NCI-H146 (cell line): Measurements from ENCODE around the gene ZNF549.
A peak's percentile ranks its signal among the peaks of the same experiment; 100 is the strongest.
"Not testable (repeated sequence)": the region's sequence is repeated elsewhere in the genome, so short reads cannot be mapped to it uniquely, and the experiment has no call there.

ENCODE experiments used
- DNase-seq: peaks from one replicate; lab custom pipeline; 2025; lab: John Stamatoyannopoulos, UW

ZNF549 gene

DNA sequence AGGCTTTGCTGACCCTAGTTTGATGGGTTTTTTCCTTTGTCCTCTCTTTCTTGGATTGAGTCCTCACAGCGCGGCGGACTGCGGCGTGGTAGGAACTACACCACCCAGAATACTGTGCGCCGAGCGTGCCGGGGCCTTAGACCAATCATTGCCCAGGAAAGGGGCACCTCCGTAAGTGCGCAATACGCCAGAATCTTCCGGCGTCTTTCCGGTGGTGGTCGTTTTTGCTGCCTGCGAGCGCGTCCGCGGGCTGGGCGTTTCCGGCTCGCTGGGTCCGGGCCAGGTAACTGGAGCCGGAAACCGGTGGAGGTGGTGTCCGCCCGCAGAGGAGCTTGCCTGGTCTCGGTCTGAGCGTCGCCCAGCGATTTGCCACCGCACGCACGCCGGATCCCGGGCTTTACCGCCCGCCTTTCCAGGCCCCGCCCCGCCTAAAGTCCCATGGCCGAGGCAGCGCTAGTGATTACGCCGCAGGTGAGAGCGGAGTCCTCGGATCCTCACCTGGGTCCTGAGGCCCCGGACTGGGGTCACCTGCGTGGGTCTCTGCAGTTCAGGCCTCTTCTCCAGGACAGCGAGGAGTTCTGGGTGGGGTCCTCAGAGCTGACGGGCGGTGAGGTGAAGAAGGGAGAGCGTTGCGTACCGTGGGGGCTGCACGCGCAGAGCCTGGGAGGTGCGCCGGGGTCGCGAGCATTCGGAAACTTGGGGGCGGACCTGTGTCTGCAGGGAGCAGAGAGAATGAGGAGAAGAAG, at the start of gene ZNF549:
ZNF549 (plus strand) TSS at position 221 of the 746 bp plus-strand sequence; CDS start at position 439, 218 bp downstream.
- DNase-seq: peak; percentile 94

DNA sequence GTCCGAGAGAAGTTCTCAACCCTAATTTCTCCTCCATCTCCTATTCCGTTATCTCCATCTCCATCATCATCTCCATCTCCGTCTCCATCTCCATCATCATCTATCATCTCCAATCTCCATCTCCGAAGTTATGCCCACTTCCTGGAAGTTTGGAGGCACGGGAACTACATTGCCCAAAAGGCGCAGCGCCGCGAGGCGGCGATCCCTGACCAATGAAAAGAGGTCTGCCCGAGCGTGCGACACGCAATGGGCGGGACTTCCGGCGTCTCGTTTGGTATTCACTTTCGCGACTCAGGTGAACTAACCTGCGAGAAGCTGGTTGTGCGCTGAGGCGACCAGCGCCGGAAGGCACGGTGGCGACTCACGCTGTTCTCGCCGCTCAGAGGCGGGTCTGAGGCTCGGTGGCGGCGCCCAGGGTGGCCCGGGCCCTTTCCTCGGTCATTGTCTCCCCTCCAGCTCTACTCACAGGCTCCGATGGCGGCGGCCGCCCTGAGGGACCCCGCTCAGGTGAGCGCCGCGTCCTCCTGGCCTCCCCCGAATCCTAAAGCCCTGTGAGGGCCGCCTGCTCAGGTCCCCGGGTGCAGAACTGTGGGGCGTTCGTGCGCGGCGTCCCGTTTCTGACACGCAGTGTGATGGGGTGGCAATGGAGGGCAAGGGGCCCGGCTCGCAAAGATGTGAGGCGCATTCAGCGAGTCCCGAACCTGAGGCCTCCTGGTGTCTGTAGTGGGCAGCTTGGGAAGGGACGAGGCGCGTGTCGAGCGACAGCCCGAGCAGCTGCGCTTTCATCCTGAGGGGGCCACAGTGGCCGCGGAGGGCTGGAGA, 39.5 kb upstream of the ZNF549 start, which contains the start of gene ZNF419:
ZNF419 (plus strand) TSS at position 274 of the 822 bp plus-strand sequence; CDS start at position 475, 201 bp downstream.
- DNase-seq: peak; percentile 96

DNA sequence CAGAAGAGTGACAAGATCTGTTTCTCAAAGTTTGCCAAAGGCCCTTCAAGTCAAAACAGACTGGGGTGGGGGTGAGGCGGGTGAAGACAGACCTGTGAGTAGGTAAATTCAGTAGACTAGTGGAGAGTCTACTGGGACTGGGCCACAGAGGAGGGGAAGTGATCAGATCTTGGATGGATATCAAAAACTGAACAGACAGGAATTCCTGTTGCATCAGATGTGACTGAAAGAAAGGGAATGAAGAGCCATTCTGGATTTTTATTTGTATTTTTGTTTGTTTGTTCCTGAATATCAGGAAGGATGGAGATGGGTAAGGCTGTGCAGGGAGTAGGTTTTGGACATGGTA, 38.9 kb upstream of the ZNF549 start:
- not testable (repeated sequence) for DNase-seq

DNA sequence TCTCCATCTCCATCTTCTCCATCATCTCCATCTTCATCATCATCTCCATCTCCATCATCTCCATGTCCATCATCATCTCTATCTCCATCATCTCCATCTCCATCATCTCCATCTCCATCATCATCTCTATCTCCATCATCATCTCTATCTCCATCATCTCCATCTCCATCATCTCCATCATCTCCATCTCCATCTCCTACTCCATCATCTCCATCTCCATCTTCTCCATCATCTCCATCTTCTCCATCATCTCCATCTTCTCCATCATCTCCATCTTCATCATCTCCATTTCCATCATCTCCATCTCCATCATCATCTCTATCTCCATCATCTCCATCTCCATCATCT, 27.9 kb upstream of the ZNF549 start:
- not testable (repeated sequence) for DNase-seq

DNA sequence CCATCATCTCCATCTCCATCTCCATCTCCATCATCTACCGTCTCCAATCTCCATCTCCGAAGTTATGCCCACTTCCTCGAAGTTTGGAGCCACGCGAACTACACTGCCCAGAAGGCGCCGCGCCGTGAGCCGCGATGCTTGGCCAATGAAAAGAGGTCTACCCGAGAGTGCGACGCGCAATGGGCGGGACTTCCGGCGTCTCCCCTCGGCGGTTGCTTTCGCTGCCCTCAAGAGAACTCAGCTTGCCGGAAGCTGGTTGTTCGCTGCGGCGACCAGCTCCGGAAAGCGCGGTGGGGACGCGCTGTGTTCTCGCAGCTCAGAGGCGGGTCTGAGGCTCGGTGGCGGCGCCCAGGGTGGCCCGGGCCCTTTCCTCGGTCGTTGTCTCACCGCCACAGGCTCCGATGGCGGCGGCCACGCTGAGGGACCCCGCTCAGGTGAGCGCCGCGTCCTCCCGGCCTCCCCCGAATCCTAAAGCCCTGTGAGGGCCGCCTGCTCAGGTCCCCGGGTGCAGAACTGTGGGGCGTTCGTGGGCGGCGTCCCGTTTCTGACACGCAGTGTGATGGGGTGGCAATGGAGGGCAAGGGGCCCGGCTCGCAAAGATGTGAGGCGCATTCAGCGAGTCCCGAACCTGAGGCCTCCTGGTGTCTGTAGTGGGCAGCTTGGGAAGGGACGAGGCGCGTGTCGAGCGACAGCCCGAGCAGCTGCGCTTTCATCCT, 27.3 kb upstream of the ZNF549 start, which contains the start of gene ZNF773:
ZNF773 (plus strand) TSS at position 259 of the 716 bp plus-strand sequence; CDS start at position 402, 143 bp downstream.
- peak; percentile 95 for DNase-seq

DNA sequence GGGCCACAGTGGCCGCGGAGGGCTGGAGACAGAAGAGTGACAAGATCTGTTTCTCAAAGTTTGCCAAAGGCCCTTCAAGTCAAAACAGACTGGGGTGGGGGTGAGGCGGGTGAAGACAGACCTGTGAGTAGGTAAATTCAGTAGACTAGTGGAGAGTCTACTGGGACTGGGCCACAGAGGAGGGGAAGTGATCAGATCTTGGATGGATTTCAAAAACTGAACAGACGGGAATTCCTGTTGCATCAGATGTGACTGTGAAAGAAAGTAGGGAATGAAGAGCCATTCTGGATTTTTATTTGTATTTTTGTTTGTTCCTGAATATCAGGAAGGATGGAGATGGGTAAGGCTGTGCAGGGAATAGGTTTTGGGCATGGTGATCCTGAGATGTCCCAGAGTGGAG, 26.8 kb upstream of the ZNF549 start:
- DNase-seq: not testable (repeated sequence)

DNA sequence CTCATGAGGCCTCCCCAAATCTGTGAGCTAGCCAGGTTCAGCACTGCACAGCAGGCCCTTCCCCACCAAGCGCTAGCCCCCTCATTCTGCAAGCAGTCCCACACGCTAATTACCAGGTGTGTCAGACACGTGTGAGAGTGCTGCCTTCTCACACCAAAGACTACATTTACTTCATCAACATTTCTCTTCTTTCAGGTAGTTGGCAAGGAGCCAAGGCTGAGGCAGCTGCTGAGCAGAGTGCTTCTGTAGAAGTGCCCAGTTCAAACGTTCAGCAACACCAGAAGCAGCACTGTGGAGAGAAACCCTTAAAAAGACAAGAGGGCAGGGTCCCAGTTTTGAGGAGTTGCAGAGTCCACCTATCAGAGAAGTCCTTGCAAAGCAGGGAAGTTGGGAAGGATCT, 21.0 kb upstream of the ZNF549 start:
- DNase-seq: no peak

DNA sequence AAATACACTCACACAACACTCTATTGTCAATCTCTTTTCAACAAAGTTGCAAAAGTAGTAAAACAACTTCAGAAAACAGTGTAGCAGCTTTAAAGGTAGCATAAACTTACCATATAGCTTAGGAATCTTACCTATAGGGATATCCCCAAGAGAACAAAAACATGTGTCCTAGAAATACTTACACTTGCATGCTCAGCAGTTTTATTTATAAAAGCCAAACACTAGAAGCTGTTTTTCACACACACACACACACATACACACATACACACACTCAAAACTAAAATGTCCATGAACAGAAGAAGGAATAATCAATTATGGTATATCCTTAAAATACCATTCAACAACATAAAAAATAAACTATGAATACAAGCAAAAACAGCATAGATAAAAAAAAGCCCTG, 15.7 kb upstream of the ZNF549 start:
- no peak for DNase-seq

DNA sequence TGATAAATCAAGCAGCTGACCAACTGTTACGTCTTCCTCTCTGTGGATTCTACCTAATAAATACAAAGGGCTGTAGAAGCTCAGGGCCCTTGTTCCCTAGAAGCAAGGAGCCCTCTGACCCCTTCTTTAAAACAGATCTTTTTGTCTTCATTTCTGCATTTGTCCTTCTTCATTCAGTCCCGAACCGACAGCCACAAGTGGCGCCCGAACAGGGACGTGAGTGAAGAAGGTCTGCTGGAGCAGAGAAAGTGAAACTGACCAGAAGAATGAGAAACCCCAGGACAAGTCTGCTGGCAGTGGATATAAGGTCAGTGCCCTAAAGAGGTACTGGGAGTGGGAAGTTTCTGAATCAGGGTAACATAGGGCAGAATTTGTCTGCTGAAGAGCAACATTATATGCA, 14.3 kb upstream of the ZNF549 start:
- no peak for DNase-seq

DNA sequence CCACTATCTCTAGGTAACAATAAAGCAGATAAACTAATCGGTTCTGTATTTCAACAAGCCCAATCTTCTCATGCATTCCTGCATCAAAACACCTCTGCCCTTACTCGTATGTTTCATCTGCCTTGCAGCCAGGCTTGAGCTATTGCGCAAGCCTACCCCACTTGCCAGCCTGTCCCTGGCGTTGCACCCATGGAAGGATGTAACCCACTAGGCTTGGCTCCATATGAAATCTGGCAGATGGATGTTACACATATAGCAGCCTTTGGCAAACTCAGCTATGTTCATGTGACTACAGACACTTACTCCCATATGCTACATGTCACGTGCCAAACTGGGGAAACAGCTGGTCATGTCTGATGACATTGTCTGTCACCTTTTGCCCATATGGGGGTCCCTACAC, 11.9 kb upstream of the ZNF549 start:
- no peak for DNase-seq

DNA sequence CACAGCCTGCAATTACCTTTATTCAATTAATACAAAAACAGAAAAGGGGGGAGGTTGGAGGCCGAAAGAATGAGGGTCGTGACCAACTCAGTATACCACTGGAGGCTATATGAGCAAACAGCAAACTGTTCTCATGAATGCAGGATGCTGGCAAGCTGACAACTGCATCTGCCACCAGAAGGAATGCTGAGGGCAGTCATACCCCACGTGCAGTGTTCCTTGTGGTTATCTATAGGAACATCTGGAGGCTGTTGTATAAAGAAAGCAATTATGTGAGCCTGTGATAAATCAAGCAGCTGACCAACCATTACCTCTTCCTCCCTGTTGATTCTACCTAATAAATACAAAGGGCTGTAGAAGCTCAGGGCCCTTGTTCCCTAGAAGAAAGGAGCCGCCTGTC, 9.1 kb upstream of the ZNF549 start:
- DNase-seq: not testable (repeated sequence)

DNA sequence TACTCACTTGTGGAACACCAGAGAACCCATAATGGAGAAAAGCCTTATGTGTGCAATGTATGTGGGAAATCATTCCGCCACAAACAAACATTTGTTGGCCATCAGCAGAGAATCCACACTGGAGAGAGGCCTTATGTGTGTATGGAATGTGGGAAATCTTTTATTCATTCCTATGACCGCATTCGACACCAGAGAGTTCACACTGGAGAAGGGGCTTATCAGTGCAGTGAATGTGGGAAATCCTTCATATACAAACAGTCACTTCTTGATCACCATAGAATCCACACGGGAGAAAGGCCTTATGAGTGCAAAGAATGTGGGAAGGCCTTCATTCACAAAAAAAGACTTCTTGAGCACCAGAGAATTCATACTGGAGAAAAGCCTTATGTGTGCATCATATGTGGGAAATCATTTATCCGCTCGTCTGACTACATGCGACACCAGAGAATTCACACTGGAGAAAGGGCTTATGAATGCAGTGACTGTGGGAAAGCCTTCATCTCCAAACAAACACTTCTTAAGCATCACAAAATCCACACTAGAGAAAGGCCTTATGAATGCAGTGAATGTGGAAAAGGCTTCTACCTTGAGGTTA, 10.9 kb downstream of the ZNF549 start:
- no peak for DNase-seq

DNA sequence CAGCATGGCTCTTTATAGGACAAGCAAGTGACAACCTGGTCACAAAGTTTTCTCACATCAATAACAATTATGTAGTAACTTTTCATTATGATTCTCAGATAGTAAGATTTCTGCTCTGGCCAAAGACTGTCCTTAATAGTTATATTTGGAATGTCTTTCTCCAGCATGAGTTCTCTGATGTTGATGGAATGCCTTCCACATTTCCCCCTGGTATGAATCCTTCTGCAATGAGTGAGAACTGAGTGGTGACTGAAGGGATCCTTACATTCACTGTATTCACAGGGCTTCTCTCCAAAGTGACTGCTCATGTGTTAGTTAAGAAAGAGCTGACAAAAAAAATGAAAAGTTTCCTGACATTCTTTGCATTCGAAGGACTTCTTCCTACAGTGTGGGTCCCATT, 19.4 kb downstream of the ZNF549 start:
- no peak for DNase-seq

DNA sequence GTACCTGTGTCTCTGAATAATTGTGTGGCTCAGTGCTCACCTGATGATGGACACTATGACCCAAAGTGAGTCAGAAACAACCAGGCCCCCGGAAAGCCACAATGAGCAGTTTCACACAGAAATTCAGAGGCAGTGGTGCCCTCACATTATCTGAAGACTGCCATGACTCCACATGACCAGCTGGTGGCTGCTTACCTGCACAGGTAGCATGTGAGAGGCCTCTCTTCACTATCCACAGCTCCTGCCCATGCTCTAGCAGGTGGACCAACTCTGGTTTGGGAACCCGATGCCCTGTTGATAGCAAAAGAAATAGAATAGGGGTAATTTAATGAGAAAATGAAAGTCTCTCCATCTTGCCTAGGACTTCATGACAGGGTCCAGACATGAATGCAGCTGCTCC, 25.3 kb downstream of the ZNF549 start:
- DNase-seq: no peak

DNA sequence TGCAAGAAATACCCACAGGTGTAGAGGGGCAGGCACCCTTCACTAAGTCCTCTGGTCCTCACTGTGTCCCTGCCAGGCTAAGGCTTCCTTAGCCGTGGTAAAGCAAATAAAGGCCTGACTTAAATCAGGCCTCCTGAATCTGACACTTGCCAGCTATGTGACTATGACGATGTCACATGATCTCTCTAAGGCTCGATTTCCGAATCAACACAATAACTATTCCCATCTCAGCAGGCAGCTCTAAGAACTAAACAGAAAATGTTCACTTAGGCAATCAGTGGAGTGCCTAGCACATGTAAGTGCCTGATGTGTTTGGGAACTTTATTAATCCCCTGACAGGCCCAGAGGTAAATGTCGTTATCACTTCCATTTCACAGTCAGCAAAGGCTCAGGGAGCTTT, 30.5 kb downstream of the ZNF549 start:
- no peak for DNase-seq

DNA sequence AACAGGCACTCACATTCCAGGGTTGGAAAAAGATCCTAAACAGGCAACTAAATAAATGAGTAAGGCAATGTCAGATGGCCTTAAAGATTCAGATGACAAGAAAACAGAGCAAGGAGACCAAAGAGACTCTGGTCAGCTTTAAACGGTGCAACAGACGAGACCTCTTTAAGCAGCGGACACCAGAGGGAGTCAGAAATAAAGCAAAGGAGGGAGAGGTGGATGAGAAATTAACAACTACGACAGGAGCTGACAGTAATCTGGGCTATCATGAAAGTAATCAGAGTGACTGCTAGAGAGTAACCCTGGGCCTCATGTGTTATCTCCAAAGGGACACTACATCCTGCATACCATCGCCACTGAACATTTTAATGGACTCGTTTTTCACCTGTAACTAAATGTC, 31.4 kb downstream of the ZNF549 start:
- DNase-seq: no peak

DNA sequence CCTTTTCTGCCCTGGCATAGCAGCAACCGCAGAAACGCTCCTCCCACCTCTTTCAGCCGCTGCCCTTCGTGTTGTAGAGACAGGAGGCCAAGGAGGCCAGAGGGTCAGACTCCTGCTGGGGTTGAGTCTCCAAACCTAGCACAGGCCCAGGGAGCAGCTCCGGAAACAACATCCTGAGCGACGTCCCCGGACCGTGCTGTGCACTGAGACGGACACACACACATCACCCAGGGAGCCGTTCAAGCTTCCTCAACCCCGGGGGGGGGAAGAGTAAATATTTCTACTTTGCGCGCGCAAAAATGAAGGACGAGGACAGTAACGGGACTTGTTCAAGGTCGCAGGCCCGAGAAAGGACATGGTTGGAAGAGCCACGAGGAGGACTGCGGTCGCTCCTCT, 31.9 kb downstream of the ZNF549 start:
- peak; percentile 37 for DNase-seq

DNA sequence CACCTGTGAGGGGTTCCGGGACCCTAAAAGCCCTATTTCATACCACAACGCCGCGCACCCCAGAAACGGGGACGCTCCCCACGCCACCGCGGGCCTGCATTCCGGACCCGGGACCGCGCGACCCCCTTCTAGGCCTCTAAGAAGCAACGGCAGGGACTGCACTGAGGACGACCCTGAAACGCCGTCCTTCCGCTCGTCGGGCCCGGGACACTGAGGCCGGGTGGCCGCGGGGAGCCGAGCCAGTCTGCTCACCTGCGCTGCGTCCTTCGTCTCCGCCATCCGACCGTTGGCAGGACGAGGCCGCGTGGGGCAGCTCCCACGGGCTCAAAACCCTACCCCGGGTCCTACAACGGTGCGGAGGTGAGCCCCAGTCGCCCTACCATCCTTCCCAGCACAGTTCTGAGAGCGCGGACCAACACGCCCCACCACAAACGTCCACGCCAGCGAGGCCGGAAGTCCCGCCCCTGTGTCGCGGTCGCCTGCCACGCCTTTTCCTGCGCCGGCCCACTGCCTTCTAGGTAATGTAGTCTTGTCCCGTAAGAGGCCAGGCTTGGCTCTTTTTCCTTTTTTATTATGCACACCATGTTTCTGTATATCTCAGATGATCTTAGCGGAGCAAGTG, 32.4 kb downstream of the ZNF549 start, which contains the start of gene ZNF550:
ZNF550 (minus strand) TSS at position 460 of the 622 bp plus-strand sequence; CDS start at position 279, 181 bp downstream.
- peak; percentile 85 for DNase-seq

DNA sequence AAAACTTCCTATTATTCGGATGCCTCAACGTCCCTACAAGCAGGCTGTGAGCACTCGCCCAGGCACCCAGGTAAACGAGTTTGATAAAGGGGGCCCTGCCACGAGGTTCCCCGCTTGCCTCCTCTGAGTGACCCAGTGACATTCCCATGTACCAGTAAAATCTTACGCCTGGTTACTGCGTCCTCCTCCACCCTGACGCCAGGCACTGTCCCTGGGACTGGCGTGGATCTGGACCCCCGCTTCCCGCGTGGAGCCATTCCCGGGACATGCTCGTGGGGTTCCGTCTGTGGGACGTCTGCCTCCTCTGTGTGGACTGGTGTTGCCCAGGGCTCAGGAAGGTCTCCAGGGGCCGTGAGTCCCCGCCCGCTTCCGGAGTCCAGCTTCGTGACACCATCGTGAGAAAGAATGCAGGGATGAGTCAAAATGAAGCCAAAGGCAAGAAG, 32.9 kb downstream of the ZNF549 start:
- DNase-seq: no peak

DNA sequence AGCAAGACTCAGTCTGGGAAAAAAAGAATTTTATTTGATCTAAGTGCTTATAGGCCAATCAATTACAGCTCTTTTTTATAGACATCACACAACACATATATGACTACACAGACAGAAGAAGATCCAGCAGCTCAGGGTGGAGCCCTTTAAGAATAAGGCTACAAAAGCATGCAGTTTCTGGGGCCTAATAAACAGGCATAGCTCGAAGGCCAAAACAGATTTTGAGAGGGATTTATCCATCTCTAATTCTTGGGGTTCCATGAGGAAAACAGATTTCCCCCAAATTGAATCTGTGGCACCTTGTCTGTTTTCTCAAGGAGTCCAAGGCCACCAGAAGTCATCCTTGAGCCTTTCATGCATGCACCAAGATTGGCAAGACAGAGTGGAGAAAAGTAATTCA, 36.4 kb downstream of the ZNF549 start:
- DNase-seq: no peak
